Subcutaneous adipose tissue (tissue), 4 donors: ENCODE results near the gene RIBC1. TPM values are rescaled to one million over a fixed set of nuclear protein-coding genes. Genes with fewer than 3 reads are reported as not detected.

Experiments used
- total RNA-seq, 4 donors: library from RNA; depleted of rRNA; stranded (reverse); fragments of >200 nt; gene quantifications; one replicate each; pipeline ENCODE4 v1.1.0, GENCODE V29; 2016
- TF ChIP-seq, protein P1 (sequence below): fragments of 450-650 bp; IDR thresholded peaks from one replicate; pipeline ENCODE4 v1.5.1; 2016; ENCODE audit warnings: low read depth, mild to moderate bottlenecking, control low read depth, antibody characterized with exemption, moderate library complexity

RIBC1 gene
- total RNA-seq, 4 donors from 2014 or later, result 0.51 TPM; not detected in 3

- TF ChIP-seq, protein P1, sequence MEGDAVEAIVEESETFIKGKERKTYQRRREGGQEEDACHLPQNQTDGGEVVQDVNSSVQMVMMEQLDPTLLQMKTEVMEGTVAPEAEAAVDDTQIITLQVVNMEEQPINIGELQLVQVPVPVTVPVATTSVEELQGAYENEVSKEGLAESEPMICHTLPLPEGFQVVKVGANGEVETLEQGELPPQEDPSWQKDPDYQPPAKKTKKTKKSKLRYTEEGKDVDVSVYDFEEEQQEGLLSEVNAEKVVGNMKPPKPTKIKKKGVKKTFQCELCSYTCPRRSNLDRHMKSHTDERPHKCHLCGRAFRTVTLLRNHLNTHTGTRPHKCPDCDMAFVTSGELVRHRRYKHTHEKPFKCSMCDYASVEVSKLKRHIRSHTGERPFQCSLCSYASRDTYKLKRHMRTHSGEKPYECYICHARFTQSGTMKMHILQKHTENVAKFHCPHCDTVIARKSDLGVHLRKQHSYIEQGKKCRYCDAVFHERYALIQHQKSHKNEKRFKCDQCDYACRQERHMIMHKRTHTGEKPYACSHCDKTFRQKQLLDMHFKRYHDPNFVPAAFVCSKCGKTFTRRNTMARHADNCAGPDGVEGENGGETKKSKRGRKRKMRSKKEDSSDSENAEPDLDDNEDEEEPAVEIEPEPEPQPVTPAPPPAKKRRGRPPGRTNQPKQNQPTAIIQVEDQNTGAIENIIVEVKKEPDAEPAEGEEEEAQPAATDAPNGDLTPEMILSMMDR, result no peak
These were observed 42.9 kb upstream of the RIBC1 start for GRCh38 chrX:53379747-53380146.

DNA sequence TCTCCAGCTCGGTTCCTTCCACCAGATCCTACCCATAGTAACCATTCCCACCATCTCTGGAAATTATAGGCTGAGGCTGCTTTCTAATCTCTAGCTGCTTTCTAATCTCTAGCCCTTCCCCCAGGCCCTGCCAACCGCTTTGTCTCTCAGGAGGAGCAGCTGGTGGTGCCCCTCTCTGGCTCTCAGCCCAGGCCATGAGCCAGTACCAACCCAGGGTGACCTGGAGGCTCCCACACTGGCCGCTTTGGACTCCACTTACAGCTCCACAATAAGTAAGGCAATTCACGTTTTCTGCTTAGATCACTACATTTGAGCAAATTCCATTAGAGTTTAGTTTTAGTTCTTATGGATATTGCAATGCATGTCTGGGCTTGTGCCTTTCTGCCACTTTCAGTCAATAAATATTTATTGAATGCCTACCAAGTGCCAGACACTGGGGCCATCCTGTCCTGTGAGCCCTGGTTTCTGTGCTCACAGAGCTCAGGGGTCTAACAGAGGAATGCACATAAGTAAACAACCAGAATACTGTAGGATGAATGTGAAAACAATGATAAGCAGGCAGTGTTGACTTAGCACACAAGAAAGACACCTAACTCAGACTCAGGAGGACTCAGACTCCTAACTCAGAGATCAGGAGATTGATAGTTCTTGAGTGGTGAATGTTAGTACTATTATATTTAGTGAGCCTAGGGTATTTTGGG, 39.1 kb upstream of the RIBC1 start:
- TF ChIP-seq, protein P1, result no peak

GRCh38 chrX:53395605-53396298, 26.9 kb upstream of the RIBC1 start:
- TF ChIP-seq, protein P1, result no peak

GRCh38 chrX:53398216-53398615, 24.5 kb upstream of the RIBC1 start:
- TF ChIP-seq, protein P1, result no peak

DNA sequence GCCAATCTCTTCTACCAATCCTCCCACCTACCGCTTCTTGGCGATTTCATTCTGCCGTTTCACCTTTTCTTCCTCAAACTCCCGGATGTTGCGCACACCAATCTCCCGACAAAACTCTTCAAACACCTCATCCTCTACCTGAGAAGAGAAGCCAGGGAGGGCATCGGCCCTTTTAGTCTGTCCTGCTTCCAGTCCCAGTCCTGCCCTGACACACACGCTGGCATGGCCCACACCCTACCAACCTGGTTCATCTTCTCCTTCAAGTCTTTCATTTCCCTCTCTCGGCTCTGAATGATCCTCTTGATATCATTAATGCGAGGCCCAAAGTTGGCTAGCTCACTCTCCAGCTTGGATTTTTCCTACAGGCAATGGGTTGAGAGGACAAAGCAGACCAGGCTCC, 19.1 kb upstream of the RIBC1 start:
- TF ChIP-seq, protein P1, result no peak

DNA sequence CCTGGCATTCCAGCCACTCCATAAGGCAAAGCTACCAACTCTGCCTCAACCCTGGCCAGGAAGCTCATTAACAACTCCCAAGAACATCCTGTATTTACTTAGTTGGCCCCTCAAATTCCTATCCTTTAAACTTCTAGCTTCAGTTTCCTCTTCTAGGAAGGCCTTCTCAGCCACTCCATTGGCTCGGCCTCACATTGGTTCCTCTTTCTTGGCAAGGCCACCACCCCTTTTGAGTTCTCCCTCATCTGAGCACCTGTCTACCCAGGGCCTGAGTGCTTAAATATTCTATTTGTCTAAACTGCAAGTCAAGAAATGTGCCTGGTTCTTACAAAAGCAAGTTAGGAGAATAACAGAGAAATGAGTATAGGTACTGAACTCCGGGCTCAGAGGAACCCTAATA, 10.2 kb upstream of the RIBC1 start:
- TF ChIP-seq, protein P1, result no peak

- TF ChIP-seq, protein P1, result no peak
These were observed 1.5 kb upstream of the RIBC1 start for GRCh38 chrX:53421125-53421524.
